Activated CD8-positive, alpha-beta T cell treated with anti-CD3 and anti-CD28 coated beads for 36 hours (primary cell): ENCODE data around the gene INTS3. TPM values are rescaled to one million over a fixed set of nuclear protein-coding genes. Genes with fewer than 3 reads are reported as not detected.

Experiments used
- ATAC-seq: fragments of 200-7000 bp; cut with Tn5 transposase; one replicate; pipeline ENCODE4 v1.10.0; 2021; ENCODE audit warnings: mild to moderate bottlenecking, moderate library complexity
- CTCF ChIA-PET: fragments of 350-600 bp; sonication (Branson Sonifier 250); formaldehyde crosslinking; loops from one replicate; lab custom pipeline; 2021; ENCODE audit warnings: antibody characterized with exemption; lab: Charles Lee
- POLR2A ChIA-PET: fragments of 350-600 bp; sonication (Branson Sonifier 250); formaldehyde crosslinking; loops from one replicate; lab custom pipeline; 2021; ENCODE audit warnings: antibody characterized with exemption; lab: Charles Lee
- DNase-seq: peaks from one replicate; pipeline ENCODE4 v3.0.0-alpha.2; 2020
- H3K27ac Mint-ChIP-seq: one replicate; pipeline ENCODE4 v1.8.0; 2021; ENCODE audit warnings: mild to moderate bottlenecking, mixed read lengths
- H3K27me3 Mint-ChIP-seq: one replicate; pipeline ENCODE4 v1.8.0; 2021; ENCODE audit warnings: mixed read lengths
- H3K36me3 Mint-ChIP-seq: one replicate; pipeline ENCODE4 v1.8.0; 2021; ENCODE audit warnings: low read depth, mixed read lengths
- H3K4me1 Mint-ChIP-seq: one replicate; pipeline ENCODE4 v1.8.0; 2021; ENCODE audit warnings: low read depth, mixed read lengths
- H3K4me3 Mint-ChIP-seq: one replicate; pipeline ENCODE4 v1.8.0; 2021; ENCODE audit warnings: mild to moderate bottlenecking, moderate library complexity, mixed read lengths
- H3K9me3 Mint-ChIP-seq: one replicate; pipeline ENCODE4 v1.8.0; 2021; ENCODE audit warnings: mixed read lengths
- CTCF ChIP-seq: fragments of 200-600 bp; IDR thresholded peaks from one replicate; pipeline ENCODE4 v1.8.0; 2022; ENCODE audit warnings: antibody characterized with exemption, mild to moderate bottlenecking
- intact Hi-C: fragments of 100-400 bp; cut with micrococcal nuclease; formaldehyde crosslinking; loops from one replicate; pipeline ENCODE4 v1.10.0; 2022
- total RNA-seq, 2 experiments: library from RNA; stranded (reverse); gene quantifications; one replicate each; pipeline ENCODE4 v1.2.3, GENCODE V29; 2021

Gene INTS3
- total RNA-seq, 2 experiments from 2014 or later: 45.0 to 45.5 TPM

GRCh38 chr1:153793261-153793972 is 65.6 kb downstream of the INTS3 start:
- no peak overlapping the region for H3K4me3 Mint-ChIP-seq
- no peak overlapping the region for H3K27ac Mint-ChIP-seq
- H3K27me3 Mint-ChIP-seq: peaks cover 2% of the 10 kb centered on the region
- ChIA-PET POLR2A (interaction anchor here (0.8 to 2.6 kb wide), 5 partner anchors 8 to 196 kb away, joined by 3 to 11 read pairs (median 3); partner anchors contain the start of gene JTB), CTCF (interaction anchor here (1.1 to 3.2 kb wide), 4 partner anchors 73 to 194 kb away, joined by 3 to 10 read pairs (median 4); partner anchors contain the start of genes DENND4B and RAB13)
- ATAC-seq (no peak), DNase-seq (no peak)
- peaks cover 39% of the 10 kb centered on the region for H3K4me1 Mint-ChIP-seq
- intact Hi-C loops: no loop called here
- H3K36me3 Mint-ChIP-seq: no peaks in the 10 kb centered on the region
- no peaks in the 10 kb centered on the region for H3K9me3 Mint-ChIP-seq
- TF ChIP-seq CTCF: no peak

GRCh38 chr1:153793973-153794615 is 66.2 kb downstream of the INTS3 start:
- POLR2A ChIA-PET: interaction anchor here (1.5 kb wide), 1 partner anchor 184 kb away, joined by 3 read pairs; the partner anchor contains the start of gene JTB
- Mint-ChIP-seq H3K36me3 (no peaks in the 10 kb centered on the region), H3K27ac (no peak overlapping the region), H3K4me1 (peaks cover 37% of the 10 kb centered on the region), H3K4me3 (no peak overlapping the region), H3K27me3 (no peaks in the 10 kb centered on the region), H3K9me3 (no peaks in the 10 kb centered on the region)
- intact Hi-C loops: no loop called here
- DNase-seq (no peak), ATAC-seq (no peak)
- CTCF ChIA-PET: interaction anchor here (1.3 to 3.2 kb wide), 3 partner anchors 152 to 193 kb away, joined by 3 to 10 read pairs (median 5); partner anchors contain the start of genes DENND4B and RAB13
- TF ChIP-seq CTCF: no peak

- Mint-ChIP-seq H3K4me3 (no peak overlapping the region), H3K27ac (peak overlapping the region; percentile 25), H3K27me3 (no peaks in the 10 kb centered on the region), H3K9me3 (no peaks in the 10 kb centered on the region), H3K4me1 (peaks cover 31% of the 10 kb centered on the region), H3K36me3 (no peaks in the 10 kb centered on the region)
- ChIA-PET POLR2A (interaction anchor here (0.6 kb wide), 1 partner anchor 11 kb away, joined by 3 read pairs; no protein-coding TSS in a partner anchor), CTCF (interaction anchor here (1.3 to 3.2 kb wide), 2 partner anchors 183 to 192 kb away, joined by 3 to 10 read pairs; partner anchors contain the start of gene RAB13)
- TF ChIP-seq CTCF: no peak
- no peak for ATAC-seq
- no peak for DNase-seq
- intact Hi-C loops: no loop called here
Measured at GRCh38 chr1:153794624-153795329, 66.9 kb downstream of the INTS3 start.

GRCh38 chr1:153795330-153795837 is 67.5 kb downstream of the INTS3 start:
- ATAC-seq (no peak), DNase-seq (no peak)
- no peak overlapping the region for H3K4me3 Mint-ChIP-seq
- H3K4me1 Mint-ChIP-seq: peaks cover 25% of the 10 kb centered on the region
- no peak for TF ChIP-seq CTCF
- intact Hi-C loops: no loop called here
- H3K36me3 Mint-ChIP-seq: no peaks in the 10 kb centered on the region
- no peak overlapping the region for H3K27ac Mint-ChIP-seq
- no peaks in the 10 kb centered on the region for H3K9me3 Mint-ChIP-seq
- ChIA-PET CTCF (interaction anchor here (4.8 kb wide), 1 partner anchor 191 kb away, joined by 37 read pairs; the partner anchor contains the start of gene RAB13), POLR2A (interaction anchor here (0.6 kb wide), 1 partner anchor 11 kb away, joined by 3 read pairs; no protein-coding TSS in a partner anchor)
- no peaks in the 10 kb centered on the region for H3K27me3 Mint-ChIP-seq
